H1 (cell line): ENCODE results near the gene LOXHD1. TPM values are rescaled to one million over a fixed set of nuclear protein-coding genes. Genes with fewer than 3 reads are reported as not detected.

Experiments
- CTCF ChIA-PET: fragments of 300-600 bp; sonication (Branson Sonifier 250); formaldehyde crosslinking; loops from one replicate; lab custom pipeline; 2021; ENCODE audit not compliant: partially characterized antibody; lab: Charles Lee
- POLR2A ChIA-PET: fragments of 300-600 bp; sonication (Branson Sonifier 250); formaldehyde crosslinking; loops from one replicate; lab custom pipeline; 2021; ENCODE audit warnings: inconsistent platforms; ENCODE audit not compliant: partially characterized antibody; lab: Charles Lee
- DNase-seq, 2 experiments: peaks; one replicate each; pipeline versions ENCODE4 v3.0.0 to v3.0.0-alpha.2; 2010 to 2022; ENCODE audit warnings: low spot score in 2 of 2, low read depth in 1 of 2, mixed read lengths in 1 of 2
- FAIRE-seq: peaks from 2 replicates; lab custom pipeline; 2011; peaks lifted over from hg19 to GRCh38; lab: Jason Lieb, UNC
- H2AFZ ChIP-seq: 2 replicates; pipeline ENCODE4 v1.8.1; 2012; ENCODE audit warnings: low read length, inconsistent platforms
- H2AK5ac ChIP-seq: 2 replicates; pipeline ENCODE4 v1.6.1; 2013; ENCODE audit warnings: low read depth, low read length
- H2BK120ac ChIP-seq: replicated peaks from 2 replicates; pipeline ENCODE3; 2013; ENCODE audit warnings: low read depth, low read length, inconsistent platforms
- H2BK12ac ChIP-seq: 2 replicates; pipeline ENCODE4 v1.6.1; 2013; ENCODE audit warnings: low read depth, low read length
- H2BK15ac ChIP-seq: 2 replicates; pipeline ENCODE4 v1.6.1; 2013; ENCODE audit warnings: low read length
- H2BK20ac ChIP-seq: 2 replicates; pipeline ENCODE4 v1.6.1; 2013; ENCODE audit warnings: low read length
- H2BK5ac ChIP-seq: 2 replicates; pipeline ENCODE4 v1.6.1; 2013; ENCODE audit warnings: low read depth, low read length
- H3K14ac ChIP-seq: 2 replicates; pipeline ENCODE4 v1.6.1; 2013; ENCODE audit warnings: inconsistent platforms; ENCODE audit not compliant: insufficient read length
- H3K18ac ChIP-seq: 2 replicates; pipeline ENCODE4 v1.6.1; 2013; ENCODE audit warnings: low read length; ENCODE audit errors: extremely low read depth
- H3K23ac ChIP-seq: 2 replicates; pipeline ENCODE4 v1.6.1; 2013; ENCODE audit warnings: inconsistent platforms; ENCODE audit not compliant: insufficient read length
- H3K23me2 ChIP-seq: 2 replicates; pipeline ENCODE4 v1.6.1; 2013; ENCODE audit warnings: low read depth, low read length
- H3K27ac ChIP-seq: 2 replicates; pipeline ENCODE4 v1.6.1; 2011; ENCODE audit warnings: low read depth, low read length, inconsistent platforms
- H3K27me3 ChIP-seq, 4 experiments: replicated peaks in 1 of 4; 1 replicate in 1 of 4; 2 replicates in 3 of 4; pipeline versions ENCODE4 v1.6.1 to v1.8.1; 2011 to 2013; ENCODE audit warnings: low read length in 3 of 4, mild to moderate bottlenecking in 3 of 4, inconsistent platforms in 2 of 4, mixed read lengths in 2 of 4, moderate library complexity in 1 of 4; ENCODE audit not compliant: control insufficient read depth in 3 of 4, insufficient read depth in 3 of 4; ENCODE audit errors: extremely low read depth in 1 of 4
- H3K36me3 ChIP-seq, 4 experiments: 2 replicates each; pipeline versions ENCODE4 v1.6.1 to v1.8.1; 2011 to 2013; ENCODE audit warnings: mild to moderate bottlenecking in 4 of 4, low read length in 3 of 4, moderate library complexity in 2 of 4, control low read depth in 1 of 4, inconsistent platforms in 1 of 4; ENCODE audit not compliant: insufficient read depth in 4 of 4, control insufficient read depth in 2 of 4
- H3K4ac ChIP-seq: replicated peaks from 2 replicates; pipeline ENCODE3; 2013; ENCODE audit warnings: low read length, low read depth, mixed read lengths, inconsistent platforms; ENCODE audit not compliant: insufficient read length
- H3K4me1 ChIP-seq, 4 experiments: replicated peaks in 1 of 4; 1 replicate in 1 of 4; 2 replicates in 3 of 4; pipeline versions ENCODE4 v1.6.1 to v1.8.1; 2011 to 2013; ENCODE audit warnings: low read length in 3 of 4, inconsistent platforms in 2 of 4, mixed read lengths in 1 of 4; ENCODE audit not compliant: insufficient read depth in 4 of 4, control insufficient read depth in 3 of 4
- H3K4me2 ChIP-seq, 2 experiments: 2 replicates each; pipeline versions ENCODE4 v1.6.1 to v1.8.1; 2011 to 2013; ENCODE audit warnings: low read depth in 2 of 2, low read length in 2 of 2, control low read depth in 1 of 2, inconsistent platforms in 1 of 2, mild to moderate bottlenecking in 1 of 2; ENCODE audit not compliant: insufficient read depth in 1 of 2
- H3K4me3 ChIP-seq, 4 experiments: fragments of 200-600, 300-600 bp in 1 of 4; sonication (generic), shearing (Covaris generic), sonication (Bioruptor Twin) in 1 of 4; 2 replicates each; pipeline versions ENCODE4 v1.5.1 to v1.8.1; 2011 to 2016; ENCODE audit warnings: low read length in 4 of 4, low read depth in 3 of 4, control low read depth in 2 of 4, inconsistent platforms in 2 of 4, mild to moderate bottlenecking in 2 of 4, mixed read lengths in 1 of 4, moderate library complexity in 1 of 4; ENCODE audit not compliant: insufficient read depth in 2 of 4; ENCODE audit errors: extremely low read depth in 1 of 4
- H3K56ac ChIP-seq: replicated peaks from 2 replicates; pipeline ENCODE3; 2013; ENCODE audit warnings: low read depth, mild to moderate bottlenecking, mixed read lengths, low read length, inconsistent platforms; ENCODE audit not compliant: insufficient read length
- H3K79me1 ChIP-seq: 2 replicates; pipeline ENCODE4 v1.6.1; 2013; ENCODE audit warnings: low read depth, low read length, control low read depth
- H3K79me2 ChIP-seq, 2 experiments: 2 replicates each; pipeline versions ENCODE4 v1.6.1 to v1.8.1; 2012 to 2013; ENCODE audit warnings: low read length in 2 of 2, mild to moderate bottlenecking in 2 of 2, inconsistent platforms in 1 of 2; ENCODE audit not compliant: insufficient read depth in 2 of 2, control insufficient read depth in 1 of 2
- H3K9ac ChIP-seq, 4 experiments: replicated peaks in 1 of 4; 1 replicate in 1 of 4; 2 replicates in 3 of 4; pipeline versions ENCODE4 v1.6.1 to v1.8.1; 2011 to 2013; ENCODE audit warnings: low read depth in 3 of 4, low read length in 3 of 4, control low read depth in 2 of 4, mild to moderate bottlenecking in 2 of 4, moderate library complexity in 2 of 4, inconsistent platforms in 1 of 4; ENCODE audit errors: extremely low read depth in 1 of 4
- H3K9me3 ChIP-seq, 2 experiments: 2 replicates each; pipeline versions ENCODE4 v1.6.1 to v1.8.1; 2012 to 2013; ENCODE audit warnings: mild to moderate bottlenecking in 2 of 2, moderate library complexity in 2 of 2, control low read depth in 1 of 2, inconsistent platforms in 1 of 2, low read depth in 1 of 2, low read length in 1 of 2, mixed read lengths in 1 of 2; ENCODE audit not compliant: insufficient read depth in 2 of 2
- H4K20me1 ChIP-seq, 2 experiments: replicated peaks in 1 of 2; 2 replicates each; pipeline versions ENCODE3 to v1.8.1; 2011 to 2013; ENCODE audit warnings: inconsistent platforms in 2 of 2, low read length in 2 of 2, mild to moderate bottlenecking in 1 of 2; ENCODE audit not compliant: insufficient read depth in 2 of 2, control insufficient read depth in 1 of 2
- H4K5ac ChIP-seq: 2 replicates; pipeline ENCODE4 v1.6.1; 2013; ENCODE audit warnings: low read length, low read depth, mixed read lengths, inconsistent platforms; ENCODE audit not compliant: insufficient read length
- H4K8ac ChIP-seq: 2 replicates; pipeline ENCODE4 v1.8.0; 2013; ENCODE audit warnings: mild to moderate bottlenecking, moderate library complexity, low read length, inconsistent platforms; ENCODE audit not compliant: insufficient read depth; ENCODE audit errors: extremely low read depth
- H4K91ac ChIP-seq: replicated peaks from 2 replicates; pipeline ENCODE3; 2013; ENCODE audit warnings: low read length, mixed read lengths, inconsistent platforms; ENCODE audit not compliant: insufficient read length
- MAFK ChIP-seq: IDR thresholded peaks from 2 replicates; pipeline ENCODE4 v1.6.1; 2012; ENCODE audit warnings: low read depth, mild to moderate bottlenecking, improper control_type of control experiment, low read length
- whole genome bisulfite sequencing, 2 experiments: shearing (Covaris generic) in 1 of 2; methylation state at CpG; one replicate each; pipeline versions ENCODE4 v1.1.6 to v1.1.7; 2013 to 2015; ENCODE audit warnings: low lambda C conversion rate in 2 of 2, mixed read lengths in 2 of 2, inconsistent platforms in 1 of 2, low coverage in 1 of 2, missing lambda C conversion rate in 1 of 2; ENCODE audit not compliant: insufficient replicate concordance in 2 of 2, insufficient coverage in 1 of 2, insufficient read length in 1 of 2; ENCODE audit errors: extremely low coverage in 1 of 2, missing lambda C conversion rate in 1 of 2; 5-methylcytosine and 5-hydroxymethylcytosine counted together
- polyA plus RNA-seq, 7 experiments: library from polyadenylated mRNA; depleted of rRNA in 3 of 7; stranded (reverse) in 5 of 7; unstranded in 2 of 7; fragments of >200 nt in 5 of 7; fragments of 200-250 nt in 2 of 7; gene quantifications; 1 replicate in 5 of 7; 2 replicates in 1 of 7; 4 replicates in 1 of 7; pipeline versions ENCODE4 v1.2.1 to v1.2.3, GENCODE V29; 2011 to 2013; ENCODE audit warnings: missing spikeins in 2 of 7, mixed read lengths in 2 of 7
- total RNA-seq: library from RNA; stranded (reverse); fragmentation: NEBNext Ultra II Directional; extraction: Animal tissue kit (Norgen Biotek cat#: 25700); gene quantifications from 2 replicates; pipeline ENCODE4 v1.2.1, GENCODE V29; 2021
- TF ChIP-seq, protein P1 (sequence below): IDR thresholded peaks from 2 replicates; pipeline ENCODE4 v1.6.1; 2012; ENCODE audit warnings: inconsistent platforms

LOXHD1 gene
- total and polyA plus RNA-seq, 2 of the 8 experiments (the other 6 are each of a cell fraction or from before 2014, with no cell fraction given), result 0.02 TPM; not detected in 1

DNA sequence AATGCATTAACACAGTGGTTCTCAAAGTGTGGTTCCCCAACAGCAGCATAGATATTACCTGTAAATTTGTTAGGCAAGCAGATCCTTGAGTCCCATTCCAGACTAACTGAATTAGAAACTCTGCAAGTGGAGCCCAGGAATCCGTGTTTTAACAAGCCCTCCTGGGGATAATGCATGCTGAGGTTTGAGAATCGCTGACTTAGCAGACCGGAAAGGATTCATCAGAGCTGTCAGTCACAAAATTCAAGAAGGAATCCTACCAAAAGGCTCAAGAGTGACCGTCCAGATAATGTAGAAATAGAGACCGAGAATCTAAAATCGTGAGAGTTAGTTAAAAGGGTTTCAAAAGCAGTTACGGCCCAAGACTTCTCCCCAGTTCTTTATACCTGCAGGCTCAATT is 66.9 kb downstream of the LOXHD1 start:
- H3K9ac ChIP-seq, result no peak overlapping the region
- no peak overlapping the region for H2BK120ac ChIP-seq
- FAIRE-seq (peak; percentile 7), DNase-seq (no peak)
- CTCF ChIA-PET, result interaction anchor here (1.2 kb wide), 1 partner anchor 18 kb away, joined by 4 read pairs; no protein-coding TSS in a partner anchor
- no peaks in the 10 kb centered on the region for H3K4me1 ChIP-seq
- no peaks in the 10 kb centered on the region for H4K20me1 ChIP-seq
- no peak overlapping the region for H3K23ac ChIP-seq
- no peak overlapping the region for H3K14ac ChIP-seq
- no peak overlapping the region for H3K4me3 ChIP-seq
- H2AFZ ChIP-seq, result no peak overlapping the region
- no peak overlapping the region for H4K5ac ChIP-seq
- no peak overlapping the region for H4K8ac ChIP-seq
- no peak overlapping the region for H3K56ac ChIP-seq
- no peaks in the 10 kb centered on the region for H3K23me2 ChIP-seq
- WGBS, 2 experiments, result 54% methylated on average over 7 of the region's 7 CpGs; no CpG with 5 or more reads in 1 of the 2 experiments
- no peak overlapping the region for H2AK5ac ChIP-seq
- peak; percentile 73 for TF ChIP-seq MAFK
- TF ChIP-seq, protein P1, sequence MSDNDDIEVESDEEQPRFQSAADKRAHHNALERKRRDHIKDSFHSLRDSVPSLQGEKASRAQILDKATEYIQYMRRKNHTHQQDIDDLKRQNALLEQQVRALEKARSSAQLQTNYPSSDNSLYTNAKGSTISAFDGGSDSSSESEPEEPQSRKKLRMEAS, result no peak
- TF ChIP-seq, all 59 proteins: peak for 1
- H3K79me1 ChIP-seq, result no peaks in the 10 kb centered on the region
- no peak overlapping the region for H2BK20ac ChIP-seq
- H2BK15ac ChIP-seq, result no peak overlapping the region
- no peak overlapping the region for H3K27ac ChIP-seq
- H3K9me3 ChIP-seq, result no peaks in the 10 kb centered on the region
- H3K36me3 ChIP-seq, result no peaks in the 10 kb centered on the region
- no peak overlapping the region for H4K91ac ChIP-seq
- no peak overlapping the region for H3K4ac ChIP-seq
- no peak overlapping the region for H3K4me2 ChIP-seq
- no peaks in the 10 kb centered on the region for H3K79me2 ChIP-seq
- no peak overlapping the region for H2BK5ac ChIP-seq
- POLR2A ChIA-PET, result no interaction called here
- no peaks in the 10 kb centered on the region for H3K27me3 ChIP-seq
- no peak overlapping the region for H2BK12ac ChIP-seq
- H3K18ac ChIP-seq, result no peak overlapping the region
